Ascending aorta (tissue), 2 donors: ENCODE measurements around the gene OR4B1. TPM values are rescaled to one million over a fixed set of nuclear protein-coding genes. Genes with fewer than 3 reads are reported as not detected.
"Not testable (repeated sequence)": the region's sequence is repeated elsewhere in the genome, so short reads cannot be mapped to it uniquely, and the experiment has no call there.

ENCODE experiments used
- DNase-seq, 2 donors: peaks; one replicate each; pipeline ENCODE4 v3.0.0-alpha.2; 2019; ENCODE audit warnings: low spot score in 2 of 2
- H3K27ac ChIP-seq, 2 donors: fragments of 200-600 bp; sonication (generic); one replicate each; pipeline ENCODE4 v1.5.1; 2016 to 2017; ENCODE audit warnings: mild to moderate bottlenecking in 1 of 2
- H3K27me3 ChIP-seq: fragments of 200-600 bp; sonication (generic); one replicate; pipeline ENCODE4 v1.5.1; 2017
- H3K36me3 ChIP-seq, 2 donors: fragments of 200-600 bp; sonication (generic); one replicate each; pipeline ENCODE4 v1.5.1; 2016
- H3K4me1 ChIP-seq, 2 donors: fragments of 200-600 bp; sonication (generic); one replicate each; pipeline ENCODE4 v1.5.1; 2016 to 2017; ENCODE audit warnings: mild to moderate bottlenecking in 1 of 2
- H3K4me3 ChIP-seq, 2 donors: fragments of 200-600 bp; sonication (generic); one replicate each; pipeline ENCODE4 v1.5.1; 2016 to 2017; ENCODE audit warnings: mild to moderate bottlenecking in 1 of 2
- H3K9me3 ChIP-seq, 2 donors: fragments of 200-600 bp; sonication (generic); one replicate each; pipeline ENCODE4 v1.5.1; 2016
- intact Hi-C: fragments of 100-400 bp; cut with DNase I; formaldehyde crosslinking; loops from one replicate; pipeline ENCODE4 v1.15.1; 2023
- total RNA-seq: library from RNA; depleted of rRNA; stranded (reverse); fragments of >200 nt; gene quantifications from one replicate; pipeline ENCODE4 v1.1.0, GENCODE V29; 2016
- TF ChIP-seq, protein P1 (sequence below), 3 experiments: fragments of 200-600 bp in 2 of 3; fragments of 450-650 bp in 1 of 3; sonication (generic) in 2 of 3; IDR thresholded peaks; one replicate each; pipeline ENCODE4 v1.5.1; 2016 to 2019; ENCODE audit warnings: antibody characterized with exemption in 3 of 3, mild to moderate bottlenecking in 1 of 3, moderate library complexity in 1 of 3

The OR4B1 gene
- total RNA-seq, 1 donor from 2014 or later, result not detected

DNA sequence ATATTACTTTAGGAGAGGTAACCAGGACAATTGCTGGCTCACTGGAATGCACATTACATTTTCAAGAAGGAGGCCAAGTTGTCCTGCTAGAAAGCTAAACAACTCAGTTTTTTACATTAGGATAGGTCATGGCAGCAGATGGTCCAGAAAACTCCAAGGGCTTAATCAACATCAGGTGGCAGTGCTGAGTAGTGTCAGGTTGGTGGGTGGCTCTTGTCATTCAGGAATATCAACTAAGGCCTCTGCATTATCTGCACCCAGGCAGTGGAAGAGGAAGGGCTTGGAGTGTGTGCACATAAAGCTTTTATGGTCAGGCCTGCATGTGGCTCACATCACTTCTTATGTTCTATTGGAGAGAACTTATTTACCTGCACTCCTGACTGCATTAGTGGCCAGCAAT, 32.2 kb upstream of the OR4B1 start:
- TF ChIP-seq, protein P1, sequence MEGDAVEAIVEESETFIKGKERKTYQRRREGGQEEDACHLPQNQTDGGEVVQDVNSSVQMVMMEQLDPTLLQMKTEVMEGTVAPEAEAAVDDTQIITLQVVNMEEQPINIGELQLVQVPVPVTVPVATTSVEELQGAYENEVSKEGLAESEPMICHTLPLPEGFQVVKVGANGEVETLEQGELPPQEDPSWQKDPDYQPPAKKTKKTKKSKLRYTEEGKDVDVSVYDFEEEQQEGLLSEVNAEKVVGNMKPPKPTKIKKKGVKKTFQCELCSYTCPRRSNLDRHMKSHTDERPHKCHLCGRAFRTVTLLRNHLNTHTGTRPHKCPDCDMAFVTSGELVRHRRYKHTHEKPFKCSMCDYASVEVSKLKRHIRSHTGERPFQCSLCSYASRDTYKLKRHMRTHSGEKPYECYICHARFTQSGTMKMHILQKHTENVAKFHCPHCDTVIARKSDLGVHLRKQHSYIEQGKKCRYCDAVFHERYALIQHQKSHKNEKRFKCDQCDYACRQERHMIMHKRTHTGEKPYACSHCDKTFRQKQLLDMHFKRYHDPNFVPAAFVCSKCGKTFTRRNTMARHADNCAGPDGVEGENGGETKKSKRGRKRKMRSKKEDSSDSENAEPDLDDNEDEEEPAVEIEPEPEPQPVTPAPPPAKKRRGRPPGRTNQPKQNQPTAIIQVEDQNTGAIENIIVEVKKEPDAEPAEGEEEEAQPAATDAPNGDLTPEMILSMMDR (IDR thresholded peaks at IDR 0.05), result no peak
- no peaks in the 10 kb centered on the region for H3K4me1 ChIP-seq
- intact Hi-C loops, result no loop called here
- H3K9me3 ChIP-seq, result no peaks in the 10 kb centered on the region
- H3K36me3 ChIP-seq, result no peaks in the 10 kb centered on the region
- H3K4me3 ChIP-seq, result no peak overlapping the region
- H3K27ac ChIP-seq, result no peak overlapping the region
- no peak for DNase-seq
- no peaks in the 10 kb centered on the region for H3K27me3 ChIP-seq

DNA sequence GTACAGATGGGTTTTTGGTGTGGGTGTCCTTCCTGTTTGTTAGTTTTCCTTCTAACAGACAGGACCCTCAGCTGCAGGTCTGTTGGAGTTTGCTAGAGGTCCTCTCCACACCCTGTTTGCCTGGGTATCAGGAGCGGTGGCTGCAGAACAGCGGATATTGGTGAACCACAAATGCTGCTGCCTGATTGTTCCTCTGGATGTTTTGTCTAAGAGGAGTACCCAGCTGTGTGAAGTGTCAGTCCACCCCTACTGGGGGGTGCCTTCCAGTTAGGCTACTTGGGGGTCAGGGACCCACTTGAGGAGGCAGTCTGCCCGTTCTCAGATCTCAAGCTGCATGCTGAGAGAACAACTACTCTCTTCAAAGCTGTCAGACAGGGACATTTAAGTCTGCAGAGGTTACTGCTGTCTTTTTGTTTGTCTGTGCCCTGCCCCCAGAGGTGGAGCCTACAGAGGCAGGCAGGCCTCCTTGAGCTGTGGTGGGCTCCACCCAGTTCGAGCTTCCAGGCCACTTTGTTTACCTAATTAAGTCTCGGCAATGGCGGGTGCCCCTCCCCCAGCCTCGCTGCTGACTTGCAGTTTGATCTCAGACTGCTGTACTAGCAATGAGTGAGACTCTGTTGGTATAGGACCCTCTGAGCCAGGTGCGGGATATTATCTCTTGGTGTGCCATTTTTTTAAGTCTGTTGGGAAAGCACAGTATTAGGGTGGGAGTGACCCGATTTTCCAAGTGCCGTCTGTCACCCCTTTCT, 25.5 kb upstream of the OR4B1 start:
- intact Hi-C loops, H3K4me3 ChIP-seq, H3K27me3 ChIP-seq: not testable (repeated sequence)

DNA sequence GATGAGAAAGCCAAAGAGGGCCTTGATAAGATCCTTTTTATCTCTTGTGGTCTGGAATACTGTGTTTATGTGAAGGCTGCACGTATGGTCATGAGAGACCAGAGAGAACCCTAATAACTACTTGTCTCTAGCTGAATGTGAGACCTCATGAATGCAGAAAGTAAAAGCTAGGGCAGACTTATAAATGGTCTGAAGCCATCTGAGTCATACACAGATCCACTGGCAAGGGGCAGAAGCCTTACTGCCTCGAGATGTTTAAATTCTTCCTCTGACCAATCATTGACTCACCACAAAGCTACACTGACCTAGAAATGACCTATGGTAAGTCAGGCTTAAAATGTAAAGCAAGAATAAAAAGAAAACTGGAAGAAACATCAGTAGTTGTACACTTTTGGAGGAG, 22.7 kb upstream of the OR4B1 start:
- Histone ChIP-seq H3K4me3 (no peak overlapping the region), H3K9me3 (peaks cover 0 to 8% of the 10 kb centered on the region in 2 donors), H3K27me3 (no peaks in the 10 kb centered on the region), H3K36me3 (no peaks in the 10 kb centered on the region), H3K4me1 (no peaks in the 10 kb centered on the region), H3K27ac (no peak overlapping the region)
- TF ChIP-seq, protein P1 (IDR thresholded peaks at IDR 0.05), result no peak
- no peak for DNase-seq
- intact Hi-C loops, result no loop called here

More for the DNA sequence above, 25.5 kb upstream of the OR4B1 start:
- DNase-seq, H3K36me3 ChIP-seq, H3K4me1 ChIP-seq, H3K9me3 ChIP-seq, H3K27ac ChIP-seq: not testable (repeated sequence)

DNA sequence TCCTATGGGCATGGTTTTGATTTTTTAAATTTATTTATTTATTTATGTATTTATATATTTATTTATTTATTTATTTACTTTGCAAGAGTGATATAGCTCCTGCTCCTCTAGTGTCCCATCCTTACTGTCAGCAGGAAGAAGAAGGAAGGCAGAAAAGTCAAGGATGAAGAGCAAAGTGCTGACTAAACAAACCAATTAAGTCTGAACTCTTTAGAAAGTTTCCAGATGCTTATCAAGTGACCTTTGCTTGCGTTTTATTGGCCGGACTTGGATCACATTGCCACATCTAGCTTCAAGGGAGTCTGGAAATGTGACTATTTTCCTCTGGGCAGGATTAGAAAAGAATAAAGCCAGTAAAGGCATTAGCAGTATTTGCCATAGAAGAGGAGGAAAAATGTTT, 8.7 kb upstream of the OR4B1 start:
- no peak for DNase-seq
- Histone ChIP-seq H3K36me3 (no peaks in the 10 kb centered on the region), H3K27me3 (no peaks in the 10 kb centered on the region), H3K4me3 (no peak overlapping the region), H3K4me1 (no peaks in the 10 kb centered on the region), H3K27ac (no peak overlapping the region), H3K9me3 (no peaks in the 10 kb centered on the region)
- intact Hi-C loops, result no loop called here
- TF ChIP-seq, protein P1 (IDR thresholded peaks at IDR 0.05), result no peak

DNA sequence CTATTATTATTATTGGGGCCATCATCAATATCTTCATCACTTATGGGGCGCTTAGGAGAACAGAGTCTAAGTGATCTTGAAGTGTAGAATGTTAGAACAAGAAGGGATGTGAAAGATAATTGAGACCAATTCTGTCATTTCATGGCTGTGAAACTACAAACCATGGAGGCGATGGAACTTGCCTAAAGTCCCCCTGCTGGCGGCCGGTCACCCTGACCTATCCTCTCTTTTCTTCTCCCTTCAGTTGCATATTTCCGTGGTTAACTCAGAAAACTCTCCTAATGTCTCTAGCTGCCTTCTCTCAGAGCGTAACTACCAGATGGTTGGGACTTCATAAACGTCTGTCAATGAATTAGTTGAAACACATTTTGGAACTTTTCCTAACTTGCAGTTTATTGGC, 6.6 kb upstream of the OR4B1 start:
- intact Hi-C loops, result no loop called here
- Histone ChIP-seq H3K27ac (no peak overlapping the region), H3K27me3 (no peaks in the 10 kb centered on the region), H3K4me1 (no peaks in the 10 kb centered on the region), H3K4me3 (no peak overlapping the region), H3K36me3 (no peaks in the 10 kb centered on the region), H3K9me3 (no peaks in the 10 kb centered on the region)
- no peak for DNase-seq
- TF ChIP-seq, protein P1 (IDR thresholded peaks at IDR 0.05), result no peak

DNA sequence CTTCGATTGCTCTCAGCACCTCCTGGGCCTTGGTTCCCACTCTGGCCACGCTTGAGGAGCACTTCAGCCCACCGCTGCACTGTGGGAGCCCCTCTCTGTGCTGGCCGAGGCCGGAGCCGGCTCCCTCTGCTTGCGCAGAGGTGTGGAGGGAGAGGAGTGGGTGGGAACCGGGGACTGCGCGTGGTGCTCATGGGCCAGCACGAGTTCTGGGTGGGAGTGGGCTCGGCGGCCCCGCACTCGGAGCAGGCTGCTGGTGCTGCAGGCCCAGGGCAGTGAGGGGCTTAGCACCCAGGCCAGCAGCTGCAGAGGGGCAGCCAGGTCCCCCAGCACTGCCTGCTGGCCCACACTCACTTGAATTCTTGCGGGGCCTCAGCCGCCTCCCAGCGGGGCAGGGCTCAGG, 12.2 kb downstream of the OR4B1 start:
- Histone ChIP-seq H3K9me3 (no peaks in the 10 kb centered on the region), H3K4me3 (no peak overlapping the region), H3K27ac (no peak overlapping the region), H3K4me1 (no peaks in the 10 kb centered on the region), H3K27me3 (no peaks in the 10 kb centered on the region), H3K36me3 (no peaks in the 10 kb centered on the region)
- TF ChIP-seq, protein P1 (IDR thresholded peaks at IDR 0.05), result no peak
- intact Hi-C loops, result no loop called here
- no peak for DNase-seq

DNA sequence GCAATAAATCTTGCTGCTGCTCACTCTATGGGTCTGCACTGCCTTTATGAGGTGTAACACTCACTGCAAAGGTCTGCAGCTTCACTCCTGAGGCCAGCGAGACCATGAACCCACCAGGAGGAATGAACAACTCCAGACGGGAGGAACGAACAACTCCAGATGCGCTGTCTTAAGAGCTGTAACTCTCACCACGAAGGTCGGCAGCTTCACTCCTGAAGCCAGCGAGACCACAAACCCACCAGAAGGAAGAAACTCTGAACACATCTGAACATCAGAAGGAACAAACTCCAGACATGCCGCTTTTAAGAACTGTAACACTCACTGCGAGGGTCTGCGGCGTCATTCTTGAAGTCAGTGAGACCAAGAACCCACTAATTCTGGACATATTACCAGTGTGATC, 13.4 kb downstream of the OR4B1 start:
- H3K27ac ChIP-seq, H3K4me3 ChIP-seq, intact Hi-C loops, DNase-seq, H3K4me1 ChIP-seq, H3K36me3 ChIP-seq, H3K9me3 ChIP-seq, H3K27me3 ChIP-seq: not testable (repeated sequence)
